NCI-H345 treated with DMSO at 0.1 percent for 48 hours (cell line): ENCODE measurements around the gene PLXDC1.

Experiments
- DNase-seq: peaks from one replicate; lab custom pipeline; 2025; ENCODE audit not compliant: unreplicated experiment; lab: John Stamatoyannopoulos, UW

Gene PLXDC1

DNA sequence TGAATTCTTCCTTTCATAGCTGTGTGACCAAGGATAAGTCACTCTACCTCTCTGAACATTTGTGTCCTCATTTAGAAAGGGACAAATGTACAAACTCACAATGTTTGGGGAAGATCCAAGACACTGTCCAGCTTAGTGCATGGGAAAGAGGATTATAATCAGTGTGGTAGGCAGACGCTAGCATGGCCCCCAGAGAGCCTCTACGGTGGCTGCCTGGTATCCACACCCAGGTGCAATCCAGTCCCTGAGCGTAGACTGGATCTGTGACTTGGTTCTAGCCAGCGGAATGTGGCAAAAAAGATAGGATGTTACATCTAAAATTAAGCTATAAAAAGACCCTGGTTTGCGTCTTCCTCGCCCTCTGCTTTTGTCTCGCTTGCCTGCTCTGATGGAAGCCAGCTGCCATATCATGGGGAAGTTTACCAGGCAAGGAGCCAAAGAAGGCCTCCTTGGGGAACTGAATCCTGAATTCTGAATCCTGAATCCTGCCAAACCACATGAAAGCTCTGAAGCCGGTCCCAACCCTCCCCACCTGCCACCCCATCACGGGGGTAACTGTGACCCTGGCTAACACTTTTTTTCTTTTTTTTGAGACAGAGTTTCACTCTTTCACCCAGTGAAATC, 51.7 kb downstream of the PLXDC1 start:
- DNase-seq: no peak

DNA sequence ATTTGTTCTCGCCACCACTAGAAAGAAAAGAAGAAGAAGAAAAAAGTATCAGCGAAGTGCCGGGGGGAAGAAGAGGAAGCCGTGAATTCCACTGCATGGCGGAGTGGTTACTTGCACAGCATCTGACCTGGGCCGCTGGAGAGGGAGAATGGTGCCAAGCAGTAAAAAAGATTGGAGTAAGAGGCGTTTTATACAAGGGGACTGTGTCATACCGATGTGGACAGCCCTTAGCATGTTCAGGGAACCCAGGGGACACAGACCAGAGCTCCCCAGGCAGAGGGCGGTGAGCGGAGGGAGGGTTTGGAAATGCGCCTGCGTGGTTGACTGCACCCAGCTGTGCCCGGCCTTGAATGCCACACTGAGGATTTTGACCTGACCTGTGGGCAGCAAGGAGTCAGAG, 52.8 kb downstream of the PLXDC1 start:
- no peak for DNase-seq

DNA sequence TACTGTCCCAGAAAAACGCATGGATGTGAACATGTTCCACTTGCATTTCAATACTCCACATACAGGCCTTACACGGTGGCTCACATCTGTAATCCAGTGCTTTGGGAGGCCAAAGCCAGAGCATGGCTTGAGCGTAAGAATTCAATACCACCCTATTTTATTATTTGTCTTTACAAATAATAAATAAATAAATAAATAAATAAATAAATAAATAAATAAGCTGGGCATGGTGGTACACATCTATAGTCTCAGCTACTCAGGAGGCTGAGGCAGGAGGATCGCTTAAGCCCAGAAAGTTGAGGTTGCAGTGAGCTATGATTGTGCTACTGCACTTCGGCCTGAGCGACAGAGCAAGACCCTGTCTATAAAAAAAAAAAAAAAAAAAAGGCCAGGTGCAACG, 53.9 kb downstream of the PLXDC1 start:
- DNase-seq: no peak

DNA sequence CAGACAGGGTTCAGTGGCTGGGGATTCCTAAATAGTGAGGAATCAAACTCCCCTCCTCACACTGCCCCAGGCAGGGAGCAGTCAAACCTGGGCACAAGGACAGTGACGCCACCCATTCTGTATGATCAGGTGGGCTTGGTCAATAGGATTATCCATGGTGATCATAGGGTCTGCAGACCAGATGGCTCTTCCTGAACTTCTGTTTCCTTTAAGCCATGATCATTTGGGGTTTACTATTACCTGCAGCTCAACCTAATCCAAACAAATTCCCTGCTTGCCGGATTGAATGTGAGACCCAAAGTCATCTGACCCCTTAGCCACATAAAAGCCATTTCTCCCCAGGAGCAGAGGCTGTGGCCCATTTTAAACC, 54.3 kb downstream of the PLXDC1 start:
- DNase-seq: no peak

DNA sequence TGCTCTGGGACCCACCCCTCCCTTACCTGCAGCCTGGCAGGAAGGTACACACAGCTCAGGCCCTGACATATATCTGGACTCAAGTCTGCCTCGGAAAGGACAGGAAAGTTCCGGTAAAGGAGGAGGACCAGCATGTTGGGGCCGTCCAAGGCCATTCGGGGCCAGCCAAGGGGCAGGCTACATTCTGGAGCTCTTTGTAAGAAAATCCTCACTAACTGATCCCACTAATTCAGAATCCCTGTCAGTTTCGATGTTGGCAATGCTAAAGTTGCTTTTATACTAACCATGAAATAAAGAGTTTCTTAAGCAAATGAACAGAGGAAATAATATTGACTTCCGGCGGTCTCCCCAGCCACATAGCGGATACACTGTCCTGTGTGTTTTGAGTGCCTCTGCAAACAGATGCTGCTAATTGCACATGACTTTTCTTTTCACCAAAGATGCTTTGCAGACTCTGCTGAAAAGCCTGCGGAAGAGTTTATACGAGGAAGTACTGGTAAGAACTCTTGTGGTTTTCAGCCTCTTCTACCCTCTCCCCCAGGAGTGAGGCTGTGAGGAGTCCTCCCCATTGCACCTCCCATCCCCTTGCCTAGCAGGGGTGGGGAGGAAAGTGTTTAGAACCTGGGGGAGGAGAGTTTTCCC, 54.8 kb downstream of the PLXDC1 start:
- no peak for DNase-seq

DNA sequence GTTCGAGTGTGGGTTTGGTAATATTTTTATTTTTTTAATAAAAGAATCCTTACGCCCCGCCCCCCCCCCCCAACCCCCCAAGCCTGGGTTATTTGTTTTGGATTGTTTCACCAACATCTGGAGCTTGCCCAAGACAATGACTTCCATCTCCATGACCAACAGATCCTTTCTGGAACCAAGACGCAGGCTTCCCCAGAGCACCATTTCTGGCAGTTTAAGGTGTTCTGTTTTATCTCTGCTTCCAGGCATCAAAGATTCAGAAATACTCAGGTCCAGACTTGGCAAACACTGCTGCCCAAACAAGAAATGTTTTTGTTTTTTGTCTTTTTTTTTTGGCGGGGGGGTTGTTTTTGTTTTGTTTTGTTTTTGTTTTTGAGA, 56.1 kb downstream of the PLXDC1 start:
- DNase-seq: no peak

DNA sequence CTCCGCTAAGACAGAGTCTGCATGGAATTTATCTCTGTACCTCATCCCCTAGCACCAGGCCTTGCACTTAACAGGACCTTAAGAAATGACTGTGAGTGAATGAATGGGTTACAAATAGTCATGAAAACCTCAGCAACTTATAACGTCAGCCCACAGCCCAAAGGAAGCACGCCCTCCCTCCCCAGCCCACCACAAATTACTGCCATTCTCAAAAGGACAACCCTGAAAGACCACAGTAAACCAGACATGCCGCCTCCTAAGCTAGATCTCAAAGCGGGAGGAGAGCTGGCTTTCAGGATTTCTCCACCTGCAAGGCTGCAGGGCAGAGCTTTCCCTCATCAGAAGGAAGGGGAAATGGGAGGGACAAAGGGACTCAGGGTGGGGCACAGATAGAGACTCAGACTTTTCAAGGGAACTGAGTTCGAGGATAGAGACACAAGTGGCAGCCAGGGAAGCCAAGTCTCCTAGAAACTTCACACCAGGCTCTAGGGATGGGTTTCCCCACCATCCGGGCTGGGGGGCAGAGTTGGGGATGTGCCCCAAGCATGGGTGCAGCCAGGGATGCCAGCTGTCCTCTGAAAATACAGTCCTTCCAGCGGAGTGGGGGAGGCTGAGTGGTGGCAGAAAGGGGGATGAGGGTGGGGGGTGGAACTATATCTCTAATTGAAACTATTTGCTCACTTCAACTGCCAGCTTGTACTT, 56.7 kb downstream of the PLXDC1 start:
- DNase-seq: no peak

DNA sequence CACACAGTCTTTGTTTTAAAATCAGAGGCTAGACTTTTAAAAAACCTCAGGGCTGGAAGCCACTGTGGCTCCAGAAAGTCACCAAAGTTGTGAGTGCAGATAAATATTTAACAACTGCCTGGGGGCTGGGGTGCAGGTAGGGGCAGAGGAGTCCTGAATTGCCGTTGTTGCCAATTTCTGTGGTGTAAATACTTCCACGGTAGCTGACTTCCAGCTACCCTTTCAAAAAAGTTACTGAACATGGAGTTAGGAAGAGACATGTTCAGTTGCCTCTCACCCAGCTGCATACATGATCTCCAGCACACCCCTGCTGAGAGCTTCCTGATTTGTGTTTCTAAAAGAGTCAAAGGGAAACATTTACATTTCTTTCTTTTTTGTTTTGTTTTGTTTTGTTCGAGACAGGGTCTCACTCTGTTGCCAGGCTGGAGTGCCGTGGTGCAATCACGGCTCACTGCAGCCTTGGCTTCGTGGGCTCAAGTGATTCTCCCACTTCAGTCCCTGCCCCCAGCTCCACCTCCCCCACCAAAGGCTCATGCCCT, 58.7 kb downstream of the PLXDC1 start:
- no peak for DNase-seq

DNA sequence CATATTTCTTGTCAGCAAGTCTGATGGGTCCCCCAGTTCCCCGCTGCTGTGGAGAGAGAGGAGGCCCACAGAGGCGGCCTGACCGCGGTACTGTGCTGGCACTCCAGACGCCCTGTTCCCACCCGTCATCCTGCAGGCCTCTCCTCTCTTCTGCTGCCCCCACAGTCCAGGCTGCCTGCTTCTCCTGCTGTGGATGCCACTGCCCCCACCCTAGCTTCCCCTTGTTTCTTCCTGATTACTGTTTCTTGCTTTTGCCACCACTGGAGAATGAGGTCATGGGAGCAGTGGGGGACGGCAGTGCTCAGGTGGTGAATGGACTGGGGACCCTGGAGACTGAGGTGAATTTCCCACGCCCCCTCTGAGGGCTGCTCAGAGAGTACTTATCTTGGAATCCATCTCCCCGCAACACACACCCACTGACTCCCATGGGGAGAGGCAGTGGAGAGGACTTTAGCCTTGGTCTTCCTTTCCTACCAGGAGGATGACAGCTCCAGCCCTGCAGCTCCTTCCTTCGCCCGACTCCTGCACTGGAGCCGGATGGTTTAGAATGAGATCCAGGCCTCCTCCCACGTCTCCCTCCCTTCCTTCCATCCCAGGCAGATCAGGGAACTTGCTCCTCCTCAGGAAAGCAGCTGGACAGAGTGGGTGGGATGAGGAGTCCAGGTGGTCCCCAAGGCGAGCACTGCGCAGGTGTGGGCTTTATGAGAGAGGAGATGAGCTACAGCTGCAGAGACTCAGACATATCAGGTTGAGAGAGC, 60.4 kb downstream of the PLXDC1 start:
- no peak for DNase-seq

DNA sequence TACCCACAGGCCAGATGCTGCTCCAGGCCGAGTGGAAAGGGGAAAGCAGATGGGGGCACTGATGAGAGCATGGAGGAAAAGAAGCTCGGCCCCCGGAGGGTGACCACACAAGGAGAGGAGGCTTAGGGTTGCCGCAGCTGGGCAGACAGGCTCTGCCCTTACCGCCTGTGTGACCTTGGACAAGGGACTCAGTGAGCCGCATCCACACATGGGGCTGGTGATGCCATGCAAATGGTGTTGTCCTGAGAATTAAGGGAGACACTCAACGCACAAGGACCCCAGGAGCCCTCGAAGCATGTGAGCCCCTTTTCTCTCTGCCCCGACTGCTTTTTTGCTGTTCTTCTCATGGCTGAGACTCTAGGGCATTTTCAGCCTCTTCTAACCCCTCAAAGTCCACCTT, 61.0 kb downstream of the PLXDC1 start:
- DNase-seq: no peak

DNA sequence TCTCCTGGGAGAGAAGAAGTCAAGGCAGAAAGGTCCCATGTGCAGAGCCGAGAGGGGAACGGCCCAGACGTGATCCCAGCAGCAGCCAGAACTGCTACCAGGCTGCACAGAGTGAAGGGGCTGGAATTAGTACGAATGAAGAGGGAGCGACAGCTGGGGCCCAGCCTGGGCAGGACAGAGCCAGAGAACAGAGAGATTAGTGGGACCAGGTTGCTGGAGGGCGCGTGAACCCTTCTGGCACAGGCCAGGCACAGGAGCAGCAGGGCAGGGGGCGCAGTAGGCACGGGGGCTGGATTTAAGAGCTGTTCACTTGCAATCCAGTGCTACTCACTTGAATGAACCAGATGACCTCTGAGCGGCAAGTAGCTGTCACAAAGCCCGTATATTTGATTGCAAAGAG, 66.9 kb downstream of the PLXDC1 start:
- DNase-seq: no peak

DNA sequence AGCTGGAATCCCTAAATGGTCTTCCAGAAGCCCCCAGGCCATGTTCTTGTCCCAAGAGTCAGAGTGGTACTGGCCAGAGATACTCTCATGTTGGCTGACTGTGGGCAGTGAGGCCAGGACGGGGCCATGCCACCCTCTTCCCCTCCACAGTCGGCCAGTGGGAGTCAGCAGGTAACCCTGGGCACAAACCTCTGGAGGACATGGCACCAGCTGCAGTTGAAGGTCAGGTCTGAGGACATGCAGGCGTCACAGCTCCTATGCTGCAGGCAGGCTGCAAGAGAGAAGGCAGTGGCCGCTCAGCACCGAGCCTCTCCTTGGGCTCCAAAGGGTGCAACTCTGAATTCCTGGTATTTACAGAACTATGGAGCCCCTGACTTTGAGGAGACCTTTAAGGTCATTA, 68.2 kb downstream of the PLXDC1 start:
- no peak for DNase-seq

DNA sequence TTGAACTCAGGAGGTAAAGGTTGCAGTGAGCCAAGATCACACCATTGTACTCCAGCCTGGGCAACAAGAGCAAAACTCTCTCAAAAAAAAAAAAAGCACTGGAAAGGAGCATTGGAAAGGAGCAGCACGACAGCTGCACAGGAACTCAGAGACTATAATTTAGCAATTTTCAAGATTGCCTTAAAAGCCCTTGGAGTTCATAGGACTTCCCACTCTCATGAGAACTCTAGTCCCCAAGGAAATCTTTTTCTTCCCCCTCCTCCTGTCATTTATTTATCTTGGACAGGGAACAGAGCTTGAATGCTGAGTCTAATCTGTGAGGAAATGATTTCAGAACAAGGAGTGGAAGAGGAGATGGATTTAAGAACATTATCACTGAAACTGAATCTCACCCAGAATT, 69.0 kb downstream of the PLXDC1 start:
- no peak for DNase-seq

DNA sequence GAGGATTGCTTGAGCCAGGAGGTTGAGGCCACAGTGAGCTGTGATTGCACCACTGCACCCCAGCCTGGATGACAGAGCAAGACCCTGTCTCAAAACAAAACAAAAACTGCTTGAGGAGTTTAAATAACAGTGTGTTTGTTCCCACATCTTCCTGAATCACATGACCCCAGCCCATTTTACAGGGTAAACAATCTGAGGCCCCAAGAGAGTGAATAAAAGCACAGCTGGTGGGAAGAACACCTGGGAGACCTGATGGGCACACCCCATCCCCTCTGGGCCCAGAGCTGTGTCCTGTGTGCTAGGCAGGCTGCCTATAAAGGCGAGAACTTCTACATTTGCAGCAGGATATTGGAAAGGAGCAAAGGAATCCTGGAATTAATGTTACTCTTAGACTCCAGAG, 69.6 kb downstream of the PLXDC1 start:
- no peak for DNase-seq

DNA sequence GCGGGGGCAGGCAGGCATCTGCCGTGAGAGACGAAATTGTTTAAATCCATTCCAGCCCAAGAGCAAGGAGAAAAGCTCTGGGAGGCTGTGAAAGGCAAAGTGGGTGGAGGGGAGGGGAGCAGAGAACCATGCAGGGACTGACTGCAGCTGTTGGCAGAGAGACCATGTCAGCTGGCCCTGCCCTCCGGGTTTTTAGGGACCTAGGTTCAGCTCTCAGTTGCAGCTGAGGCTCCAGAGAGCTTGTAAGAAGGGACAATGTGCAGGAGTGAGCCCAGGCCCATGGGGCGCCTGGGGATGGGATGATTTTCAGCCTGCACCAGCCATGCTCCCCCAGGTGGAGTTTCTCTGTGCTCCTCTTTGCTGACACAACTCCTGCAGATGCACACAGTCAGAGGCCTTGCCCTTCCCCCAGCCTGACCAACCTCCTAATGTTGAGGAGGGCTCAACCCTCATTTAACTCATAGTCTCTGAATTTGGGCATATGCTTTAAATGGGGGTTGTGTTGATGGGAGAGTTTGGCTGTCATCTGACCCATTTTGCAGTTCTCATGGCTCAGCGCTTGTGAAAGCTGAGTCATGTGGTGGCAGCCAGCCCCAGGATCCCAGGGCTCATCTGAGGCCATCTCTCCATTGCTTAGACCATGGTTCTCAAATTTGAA, 70.9 kb downstream of the PLXDC1 start:
- no peak for DNase-seq

DNA sequence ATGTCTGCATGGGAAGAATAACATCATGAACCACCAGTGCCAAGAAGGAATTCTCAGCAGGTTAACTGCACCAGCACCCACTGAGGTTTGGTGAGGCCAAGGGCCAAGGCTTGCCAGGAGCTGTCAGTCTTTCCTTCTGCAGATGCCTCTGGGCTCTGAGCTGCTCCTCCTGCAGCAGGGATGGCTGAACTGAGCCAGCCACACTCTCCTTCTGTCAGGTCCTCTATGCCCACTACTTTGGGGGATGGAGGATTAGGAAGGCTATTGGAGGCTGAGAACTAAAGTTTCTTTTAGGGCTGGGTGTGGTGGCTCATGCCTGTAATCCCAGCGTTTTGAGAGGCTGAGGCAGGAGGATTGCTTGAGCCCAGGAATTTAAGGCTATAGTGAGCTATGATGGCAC, 71.6 kb downstream of the PLXDC1 start:
- DNase-seq: no peak

DNA sequence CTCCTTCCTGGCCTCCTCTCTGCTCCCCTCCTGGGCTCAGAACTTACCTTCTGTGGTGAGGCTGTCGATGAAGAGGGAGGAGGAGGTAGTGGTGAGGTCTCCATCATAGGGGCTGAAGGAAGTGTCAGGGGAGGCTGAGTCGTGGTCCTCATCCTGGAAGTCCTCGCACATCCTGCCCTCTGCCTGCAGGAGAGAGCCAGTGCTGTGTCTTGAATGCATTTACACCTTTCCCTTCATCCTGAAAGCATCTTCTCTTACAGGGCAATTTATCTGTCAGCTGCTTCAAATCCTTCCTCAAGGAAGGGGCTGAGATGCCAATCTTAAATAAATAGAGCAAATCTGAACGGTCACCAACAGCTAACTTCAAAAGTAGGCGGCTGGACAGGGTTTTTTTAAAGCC, 73.6 kb downstream of the PLXDC1 start:
- no peak for DNase-seq

DNA sequence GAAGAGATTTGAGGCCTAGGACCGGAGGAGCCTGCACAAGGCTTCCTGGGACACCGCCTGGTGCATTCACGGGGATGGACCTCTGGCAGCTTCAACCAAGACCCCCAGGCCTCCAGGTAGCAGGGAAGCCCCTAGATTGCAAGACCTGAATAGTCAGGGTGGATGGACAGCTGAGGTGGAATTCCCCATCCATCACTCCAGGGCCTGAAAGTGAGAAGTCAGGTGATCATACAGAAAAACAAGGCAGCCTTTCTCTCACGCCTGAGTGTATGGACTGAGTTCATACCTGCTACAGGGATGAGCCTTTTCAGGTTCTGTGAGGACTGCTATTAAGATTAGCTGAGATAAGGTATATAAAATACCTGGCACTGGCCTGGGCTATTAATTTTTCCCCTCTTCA, 74.2 kb downstream of the PLXDC1 start:
- no peak for DNase-seq

DNA sequence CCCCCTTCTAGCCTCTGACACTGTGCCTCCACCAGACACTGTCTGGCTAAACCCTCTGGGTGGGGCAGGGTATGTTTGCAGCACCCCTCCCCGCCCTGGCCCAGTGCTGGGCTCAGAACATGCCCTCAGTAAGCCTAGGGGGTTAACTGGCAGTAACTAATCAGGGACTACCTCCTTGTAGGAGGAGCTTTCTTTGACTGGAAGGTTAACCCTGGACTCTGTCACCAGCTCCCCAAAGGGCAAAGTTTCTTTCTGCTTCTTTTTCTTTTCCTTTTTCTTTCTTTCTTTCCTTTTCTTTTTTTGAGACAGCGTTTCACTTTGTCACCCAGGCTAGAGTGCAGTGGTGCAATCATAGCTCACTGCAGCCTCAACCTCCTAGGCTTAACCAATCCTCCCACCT, 76.8 kb downstream of the PLXDC1 start:
- no peak for DNase-seq

DNA sequence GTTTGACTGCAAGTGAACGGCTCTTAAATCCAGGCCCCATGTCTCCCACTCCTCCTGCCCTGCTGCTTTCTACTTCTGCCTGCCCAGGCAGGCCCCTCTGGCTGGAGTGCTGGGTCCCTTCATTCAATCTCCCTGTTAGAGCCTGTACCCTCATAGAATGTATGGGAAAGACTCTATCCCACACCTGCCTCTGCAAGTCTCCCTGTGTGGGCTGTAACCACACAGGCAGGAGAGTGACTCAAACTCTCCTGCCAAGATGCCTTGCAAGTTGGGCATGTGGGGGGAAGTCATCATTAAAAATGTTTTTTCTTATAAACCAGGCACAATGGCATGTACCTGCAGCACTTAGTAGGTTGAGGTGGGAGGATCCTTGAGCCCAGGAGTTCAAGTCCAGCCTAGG, 77.5 kb downstream of the PLXDC1 start:
- DNase-seq: no peak

DNA sequence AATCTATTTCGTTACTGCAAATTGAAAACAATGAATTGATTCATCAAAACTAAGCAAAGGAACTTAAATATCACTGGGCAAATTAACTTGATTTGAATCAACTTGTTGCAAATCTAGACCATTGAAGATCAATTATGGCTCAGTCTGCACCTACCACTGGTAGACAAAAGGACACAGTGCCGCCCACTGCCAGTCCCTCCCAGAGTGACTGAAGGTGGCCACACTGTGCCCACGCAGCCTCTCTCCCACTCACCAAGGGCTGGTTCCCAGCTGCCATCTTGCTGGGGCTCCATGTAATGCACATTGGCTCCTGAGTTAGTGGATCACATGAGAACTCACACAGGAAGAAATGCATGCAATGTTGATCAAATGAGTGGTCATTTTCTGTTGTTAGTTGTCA, 78.1 kb downstream of the PLXDC1 start:
- no peak for DNase-seq
